ENCODE data around the gene METTL27. TPM values are rescaled to one million over a fixed set of nuclear protein-coding genes. Genes with fewer than 3 reads are reported as not detected.
A peak's percentile ranks its signal among the peaks of the same experiment; 100 is the strongest.

The METTL27 gene
- polyA plus RNA-seq, 3 donors = 1.1 to 2.1 (median 1.2) TPM

- no peak for DNase-seq
- H4K20me1 ChIP-seq (ENCODE audit: insufficient read depth, low read length) = no peaks in the 10 kb centered on the region
- H3K36me3 ChIP-seq (replicated peaks in 1 of 2; ENCODE audit: control insufficient read depth in 1 of 2, insufficient read depth in 2 of 2, low read length in 2 of 2) = no peaks in the 10 kb centered on the region
- H3K36me3 Mint-ChIP-seq = no peaks in the 10 kb centered on the region
- peak within 1 kb of the TSS in 1 of 7 donors; percentile 45 for H3K27ac Mint-ChIP-seq
- TF ChIP-seq CTCF (IDR thresholded peaks at IDR 0.05) = no peak
- H3K79me2 ChIP-seq (ENCODE audit: insufficient read depth, low read length) = no peaks in the 10 kb centered on the region
- peaks cover 0 to 3% (median 0%) of the 10 kb centered on the region in 7 donors for H3K9me3 Mint-ChIP-seq
- peaks cover 0 to 5% of the 10 kb centered on the region in 2 donors for H3K27me3 ChIP-seq (ENCODE audit: control insufficient read depth in 2 of 2, insufficient read depth in 2 of 2, low read length in 2 of 2)
- peaks cover 1% of the 10 kb centered on the region for H3K4me1 Mint-ChIP-seq
- H3K4me3 ChIP-seq (replicated peaks in 1 of 3; ENCODE audit: low read depth in 2 of 3, low read length in 3 of 3) = no peak within 1 kb of the TSS
- H3K9me3 ChIP-seq (replicated peaks in 1 of 2; ENCODE audit: control insufficient read depth in 1 of 2, insufficient read depth in 1 of 2, low read length in 2 of 2) = no peaks in the 10 kb centered on the region
- H3K4me3 Mint-ChIP-seq = no peak within 1 kb of the TSS
- no peak within 1 kb of the TSS for H3K9ac ChIP-seq (ENCODE audit: insufficient read depth, low read length, poor library complexity, severe bottlenecking)
- peaks cover under 1% of the 10 kb centered on the region in 2 donors for H3K4me1 ChIP-seq (ENCODE audit: control insufficient read depth in 1 of 2, insufficient read depth in 2 of 2, low read length in 2 of 2)
- H2AFZ ChIP-seq (ENCODE audit: insufficient read depth, low read depth, low read length, poor library complexity, severe bottlenecking) = no peak within 1 kb of the TSS
- 97% methylated on average over 10 of the region's 11 CpGs for WGBS (ENCODE audit: insufficient coverage)
- H3K27me3 Mint-ChIP-seq (ENCODE audit: low read depth in 3 of 3) = peaks cover 15 to 31% (median 25%) of the 10 kb centered on the region in 3 donors
- no peak within 1 kb of the TSS for H3K27ac ChIP-seq (ENCODE audit: low read depth in 1 of 2, low read length in 2 of 2)
- H3K4me2 ChIP-seq (replicated peaks; ENCODE audit: extremely low read depth, low read length, poor library complexity, severe bottlenecking) = no peak within 1 kb of the TSS
- intact Hi-C loops (cut with micrococcal nuclease) = loop anchor here in 1 of 2 donors (5.0 kb wide), 1 partner anchor 34 kb away; no protein-coding TSS in a partner anchor
Observed at GRCh38 chr7:73860859-73861258, 18.5 kb upstream of the METTL27 start, which contains the start of gene TMEM270. Gene TMEM270, plus strand, starts transcription at chr7:73861159. Its CDS starts 36 bp downstream, at chr7:73861195.

DNA sequence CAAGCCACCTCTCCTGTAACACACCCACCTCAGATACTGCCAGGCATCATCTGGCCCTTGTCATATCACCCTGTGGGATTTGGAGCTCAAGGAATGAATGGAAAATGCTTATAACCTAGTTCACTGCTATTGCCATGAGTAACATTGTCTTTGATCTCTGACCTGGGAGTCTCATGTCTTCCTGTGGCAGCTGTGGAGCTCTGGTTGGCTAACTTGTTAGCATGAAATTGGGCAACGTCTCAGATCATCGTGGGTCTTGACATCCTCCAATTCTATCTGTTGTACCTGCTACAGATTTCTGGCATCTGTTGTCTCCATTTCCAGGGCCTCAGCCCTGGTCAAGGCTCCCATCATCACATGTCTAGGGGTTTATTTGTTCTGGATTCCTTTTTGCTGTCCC, 16.5 kb upstream of the METTL27 start:
- Mint-ChIP-seq H3K4me1 (peaks cover 8% of the 10 kb centered on the region), H3K4me3 (peak overlapping the region in 1 of 2 donors; percentile 5), H3K27me3 (ENCODE audit: low read depth in 3 of 3) (peaks cover 29 to 47% (median 39%) of the 10 kb centered on the region in 3 donors), H3K9me3 (peaks cover 0 to 3% (median 0%) of the 10 kb centered on the region in 7 donors), H3K36me3 (no peaks in the 10 kb centered on the region), H3K27ac (no peak overlapping the region)
- H3K36me3 ChIP-seq (replicated peaks in 1 of 2; ENCODE audit: control insufficient read depth in 1 of 2, insufficient read depth in 2 of 2, low read length in 2 of 2) = no peaks in the 10 kb centered on the region
- no peak for TF ChIP-seq CTCF (IDR thresholded peaks at IDR 0.05)
- H2AFZ ChIP-seq (ENCODE audit: insufficient read depth, low read depth, low read length, poor library complexity, severe bottlenecking) = no peak overlapping the region
- H3K27ac ChIP-seq (ENCODE audit: low read depth in 1 of 2, low read length in 2 of 2) = no peak overlapping the region
- H3K4me2 ChIP-seq (replicated peaks; ENCODE audit: extremely low read depth, low read length, poor library complexity, severe bottlenecking) = no peak overlapping the region
- no peaks in the 10 kb centered on the region for H4K20me1 ChIP-seq (ENCODE audit: insufficient read depth, low read length)
- intact Hi-C loops (cut with micrococcal nuclease) = loop anchor here in 1 of 2 donors (10.0 kb wide), 2 partner anchors 124 to 254 kb away; partner anchors contain the start of gene ABHD11
- H3K9me3 ChIP-seq (replicated peaks in 1 of 2; ENCODE audit: control insufficient read depth in 1 of 2, insufficient read depth in 1 of 2, low read length in 2 of 2) = no peaks in the 10 kb centered on the region
- DNase-seq = no peak
- no peak overlapping the region for H3K9ac ChIP-seq (ENCODE audit: insufficient read depth, low read length, poor library complexity, severe bottlenecking)
- H3K4me1 ChIP-seq (ENCODE audit: control insufficient read depth in 1 of 2, insufficient read depth in 2 of 2, low read length in 2 of 2) = peaks cover 7 to 8% of the 10 kb centered on the region in 2 donors
- H3K79me2 ChIP-seq (ENCODE audit: insufficient read depth, low read length) = no peaks in the 10 kb centered on the region
- no peak overlapping the region for H3K4me3 ChIP-seq (replicated peaks in 1 of 3; ENCODE audit: low read depth in 2 of 3, low read length in 3 of 3)
- WGBS (ENCODE audit: insufficient coverage) = no CpG with 5 or more reads among the region's 2 CpGs
- H3K27me3 ChIP-seq (ENCODE audit: control insufficient read depth in 2 of 2, insufficient read depth in 2 of 2, low read length in 2 of 2) = peaks cover 3 to 21% of the 10 kb centered on the region in 2 donors
